Hippocampal formation (tissue), 2 donors: ENCODE data around the gene ITPR1.

Source experiments
- DNase-seq, 2 donors: peaks; one replicate each; lab custom pipeline; 2025; lab: John Stamatoyannopoulos, UW

Gene ITPR1

GRCh38 chr3:4720316-4721075 is 227.3 kb downstream of the ITPR1 start:
- peak; percentile 23 to 61 for DNase-seq

GRCh38 chr3:4721511-4721911 is 228.4 kb downstream of the ITPR1 start:
- no peak for DNase-seq

DNA sequence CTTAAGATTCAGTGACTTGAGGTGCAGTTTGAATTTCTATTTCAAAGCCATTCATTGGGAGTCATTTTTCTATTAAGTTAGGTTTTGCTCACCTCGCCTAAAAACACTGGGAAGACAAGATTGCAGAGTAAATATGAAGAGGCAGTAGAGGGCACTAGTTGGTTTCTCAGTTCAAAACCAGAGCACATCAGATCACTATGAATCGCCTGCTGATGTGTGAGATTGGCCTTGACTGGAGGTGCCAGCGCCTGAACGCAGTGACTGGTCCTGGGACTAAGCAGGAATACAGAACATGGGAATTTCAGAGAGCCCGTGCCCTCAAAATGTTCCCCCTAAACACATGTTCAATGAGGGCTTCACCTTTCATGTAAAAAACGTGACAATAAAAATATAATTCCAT is 229.0 kb downstream of the ITPR1 start:
- peak in 1 of 2 donors; percentile 67 for DNase-seq

GRCh38 chr3:4724051-4724629 is 231.0 kb downstream of the ITPR1 start:
- no peak for DNase-seq

GRCh38 chr3:4726549-4726948 is 233.4 kb downstream of the ITPR1 start:
- DNase-seq: no peak

- DNase-seq: no peak
Measured at GRCh38 chr3:4729061-4729973, 236.2 kb downstream of the ITPR1 start.

DNA sequence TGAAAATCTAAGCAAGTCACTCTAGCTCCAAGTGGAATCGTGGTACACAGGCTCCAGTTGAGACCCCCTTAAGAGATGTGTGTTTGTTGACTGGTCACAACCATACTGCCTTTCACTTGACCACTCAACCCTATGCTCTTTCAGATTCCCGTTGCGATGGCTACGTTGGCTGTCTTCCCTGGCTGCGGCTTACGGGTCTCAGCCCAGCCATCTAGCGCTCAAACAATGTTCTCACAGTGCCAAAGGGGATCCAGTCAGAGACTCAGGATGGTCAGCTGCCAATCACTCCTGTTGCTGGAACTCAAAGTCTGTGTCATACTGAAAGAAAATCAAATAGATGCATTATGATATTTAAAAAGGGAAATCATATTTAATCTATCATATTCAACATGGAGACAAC is 237.6 kb downstream of the ITPR1 start:
- DNase-seq: peak; percentile 68

- no peak for DNase-seq
Measured at GRCh38 chr3:4731543-4732111, 238.5 kb downstream of the ITPR1 start.

GRCh38 chr3:4732925-4733324 is 239.8 kb downstream of the ITPR1 start:
- no peak for DNase-seq

DNA sequence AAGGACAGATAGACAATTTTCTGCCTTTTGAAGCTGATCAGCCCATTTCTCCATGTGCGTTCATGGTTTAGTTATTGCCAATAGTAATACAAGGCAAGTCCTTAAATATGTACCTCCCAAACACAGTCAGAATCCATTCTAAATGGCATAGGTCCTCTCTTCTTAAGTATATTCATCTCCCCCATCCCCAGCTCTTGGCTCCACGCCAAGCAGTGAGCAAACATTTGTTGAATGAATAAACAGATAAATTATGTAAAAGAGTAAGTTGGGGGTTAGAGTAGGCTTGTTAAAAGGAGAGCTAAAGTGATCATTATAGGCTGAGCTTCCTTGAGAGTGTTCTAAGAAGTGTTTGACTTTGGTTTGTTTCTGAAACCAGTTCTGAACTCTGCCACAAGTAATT is 241.3 kb downstream of the ITPR1 start:
- no peak for DNase-seq

- DNase-seq: no peak
Measured at GRCh38 chr3:4735243-4735642, 242.1 kb downstream of the ITPR1 start.

DNA sequence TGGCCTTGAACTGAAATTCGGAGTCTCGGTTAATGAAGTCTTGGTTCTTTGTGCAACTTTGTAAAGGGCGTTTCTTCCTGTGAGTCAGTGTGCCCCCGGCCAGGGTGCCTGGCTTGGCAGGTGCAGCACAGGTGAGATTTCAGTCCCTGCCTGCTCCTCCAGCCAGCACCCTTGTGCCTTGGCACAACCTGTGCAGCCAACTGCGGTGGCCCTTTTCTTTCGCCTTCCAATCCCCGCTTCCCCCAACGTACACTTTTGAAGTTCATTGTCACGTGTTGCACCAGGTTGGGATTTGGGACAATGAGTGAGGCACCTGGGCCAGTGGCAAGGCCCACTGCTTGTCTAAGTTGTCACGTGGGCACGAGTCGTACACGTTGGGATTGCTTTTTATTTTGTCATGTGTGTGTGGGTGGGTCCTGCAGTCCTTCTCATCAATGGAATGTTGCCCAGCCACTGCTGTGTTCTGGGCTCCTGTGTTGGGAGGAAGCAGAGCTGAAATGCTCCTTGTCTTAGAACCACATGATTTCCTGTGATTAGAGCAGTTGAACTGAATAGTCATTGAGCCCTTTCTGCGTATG is 243.2 kb downstream of the ITPR1 start:
- DNase-seq: no peak

DNA sequence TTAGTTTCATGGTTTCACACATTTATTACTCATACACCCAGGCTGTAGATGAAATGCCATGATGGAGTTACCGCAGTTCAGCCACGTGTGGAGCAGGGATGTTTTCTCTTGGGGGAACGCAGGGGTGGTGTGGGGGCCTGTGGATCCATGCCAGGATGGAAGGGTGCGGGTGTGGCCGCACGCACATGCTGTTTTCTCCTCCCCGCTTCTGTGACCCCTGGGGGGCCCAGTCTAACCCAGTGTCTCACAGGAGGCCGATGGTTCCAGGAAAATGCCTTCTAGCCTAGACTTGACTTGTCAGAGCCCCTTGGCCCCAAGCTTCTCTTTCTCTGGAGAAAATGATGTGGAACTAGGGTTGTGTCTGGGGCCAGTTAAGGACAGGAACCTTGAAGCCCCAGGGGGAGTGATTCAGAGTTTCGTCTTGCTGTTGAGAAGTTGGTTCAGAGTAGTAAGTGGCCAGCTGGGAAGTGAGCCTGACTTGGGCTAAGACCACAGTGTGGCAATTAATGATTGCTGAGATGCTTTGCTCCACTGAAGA is 245.7 kb downstream of the ITPR1 start:
- DNase-seq: no peak

GRCh38 chr3:4739289-4740236 is 246.4 kb downstream of the ITPR1 start:
- no peak for DNase-seq

DNA sequence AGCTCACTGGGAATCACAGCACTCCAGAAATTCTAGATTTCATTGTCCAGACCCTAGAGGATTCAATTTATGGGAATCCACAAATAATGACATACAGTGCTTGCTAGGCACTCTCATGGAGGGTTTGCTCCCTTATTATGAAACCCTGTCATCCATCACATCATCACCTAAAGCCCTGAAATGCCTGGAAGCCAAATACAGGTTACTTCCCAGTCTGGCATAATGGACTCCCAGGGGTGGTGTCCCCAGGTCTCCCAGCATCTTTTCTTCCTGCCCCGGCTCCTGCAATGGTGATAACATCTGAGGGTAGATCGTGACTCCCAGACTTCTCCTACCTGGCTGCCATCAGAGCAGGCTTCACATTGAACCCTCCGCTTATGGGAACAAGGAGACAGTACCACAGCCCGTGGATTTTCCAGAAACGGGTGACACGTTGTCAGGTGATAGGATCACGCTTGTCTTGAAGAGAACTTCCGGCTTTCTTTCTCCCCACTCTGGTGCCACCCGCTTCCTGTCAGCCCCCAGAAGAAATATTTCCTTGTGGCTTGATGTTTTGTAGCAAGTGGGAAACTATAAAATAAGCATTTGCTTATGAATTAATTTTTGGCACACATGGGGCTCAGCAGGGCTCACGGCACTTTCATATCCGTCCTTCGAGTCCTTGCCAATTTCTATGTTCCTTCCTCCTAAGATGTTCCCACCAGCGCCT is 247.4 kb downstream of the ITPR1 start:
- no peak for DNase-seq

- DNase-seq: no peak
Measured at GRCh38 chr3:4741106-4741403, 247.9 kb downstream of the ITPR1 start.

GRCh38 chr3:4741404-4742307 is 248.5 kb downstream of the ITPR1 start:
- no peak for DNase-seq

- no peak for DNase-seq
Measured at GRCh38 chr3:4742359-4742758, 249.2 kb downstream of the ITPR1 start.

DNA sequence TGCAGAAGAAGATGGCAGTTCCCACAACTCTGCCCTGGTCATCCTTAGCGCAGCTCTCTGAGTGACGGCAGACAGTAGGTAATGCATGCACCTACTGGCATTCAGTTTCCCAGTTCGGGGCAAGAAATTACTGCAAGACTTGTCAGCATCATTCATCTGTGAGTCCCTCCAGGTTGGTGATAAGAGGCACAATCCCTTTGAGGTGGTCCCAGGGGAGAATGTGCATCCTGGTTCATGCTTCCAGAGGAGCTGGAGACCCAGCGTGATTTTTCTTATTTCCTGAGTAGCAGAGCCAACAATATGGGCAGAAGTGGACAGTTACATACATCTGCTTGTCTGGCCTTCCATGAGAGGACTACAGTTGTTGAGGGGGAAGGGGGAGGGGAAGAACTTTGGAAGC is 250.2 kb downstream of the ITPR1 start:
- no peak for DNase-seq
